ENCODE data around the gene MYLK2. TPM values are rescaled to one million over a fixed set of nuclear protein-coding genes. Genes with fewer than 3 reads are reported as not detected.
A peak's percentile ranks its signal among the peaks of the same experiment; 100 is the strongest.

MYLK2 gene
- polyA plus RNA-seq, 1 donor (not counting 4 experiments of a cell fraction or from before 2014, with no cell fraction given) = 0.05 TPM

GRCh38 chr20:31861135-31861384 is 41.9 kb downstream of the MYLK2 start:
- dilution Hi-C loops (cut with MboI; ENCODE audit: extremely low pct_ligation_motif_present, low sequenced_read_pairs) = no loop called here
- Histone ChIP-seq H3K9me1 (ENCODE audit: control insufficient read depth, extremely low read depth, insufficient read depth, low read length) (no peaks in the 10 kb centered on the region), H3K79me2 (ENCODE audit: control insufficient read depth, insufficient read depth, low read length) (no peaks in the 10 kb centered on the region), H3K9me3 (ENCODE audit: control insufficient read depth, low read depth, low read length) (no peaks in the 10 kb centered on the region), H3K27me3 (ENCODE audit: control insufficient read depth, extremely low read depth, insufficient read depth, low read length) (peaks cover 45% of the 10 kb centered on the region), H3K4me1 (ENCODE audit: control insufficient read depth, extremely low read depth, insufficient read depth, low read length) (peaks cover 2% of the 10 kb centered on the region), H4K20me1 (ENCODE audit: control insufficient read depth, extremely low read depth, insufficient read depth, low read length) (no peaks in the 10 kb centered on the region), H3K9ac (ENCODE audit: control insufficient read depth, extremely low read depth, insufficient read depth, low read length) (no peak overlapping the region), H3K27ac (ENCODE audit: control insufficient read depth, insufficient read depth, low read length) (no peak overlapping the region), H3K4me2 (ENCODE audit: control insufficient read depth, extremely low read depth, insufficient read depth, low read depth, low read length) (peak overlapping the region; percentile 74), H3K36me3 (ENCODE audit: control insufficient read depth in 2 of 2, extremely low read depth in 1 of 2, insufficient read depth in 2 of 2, low read length in 2 of 2) (no peaks in the 10 kb centered on the region), H2AFZ (ENCODE audit: control insufficient read depth, low read length) (peak overlapping the region; percentile 20), H3K4me3 (ENCODE audit: control insufficient read depth in 2 of 3, extremely low read depth in 1 of 3, insufficient read depth in 2 of 3, low read depth in 1 of 3, low read length in 3 of 3) (peak overlapping the region; percentile 36 to 52 (median 44))
- DNase-seq (ENCODE audit: low read depth, low spot score) (no peak), FAIRE-seq (no peak)
- TF ChIP-seq CTCF (optimal IDR thresholded peaks at IDR 0.05 in 1 of 3, IDR thresholded peaks at IDR 0.05 in 1 of 3, conservative IDR thresholded peaks at IDR 0.05 in 1 of 3; ENCODE audit: extremely low read depth in 1 of 3, insufficient read depth in 2 of 3, low read length in 3 of 3) = no peak
- TF ChIP-seq EZH2 (IDR thresholded peaks at IDR 0.05; ENCODE audit: low read length) = no peak

GRCh38 chr20:31861385-31862156 is 42.4 kb downstream of the MYLK2 start:
- H3K36me3 ChIP-seq (ENCODE audit: control insufficient read depth in 2 of 2, extremely low read depth in 1 of 2, insufficient read depth in 2 of 2, low read length in 2 of 2) = no peaks in the 10 kb centered on the region
- H3K79me2 ChIP-seq (ENCODE audit: control insufficient read depth, insufficient read depth, low read length) = no peaks in the 10 kb centered on the region
- H3K4me1 ChIP-seq (ENCODE audit: control insufficient read depth, extremely low read depth, insufficient read depth, low read length) = peaks cover 2% of the 10 kb centered on the region
- no peaks in the 10 kb centered on the region for H3K9me3 ChIP-seq (ENCODE audit: control insufficient read depth, low read depth, low read length)
- no peak for FAIRE-seq
- no peaks in the 10 kb centered on the region for H3K9me1 ChIP-seq (ENCODE audit: control insufficient read depth, extremely low read depth, insufficient read depth, low read length)
- peaks cover 42% of the 10 kb centered on the region for H3K27me3 ChIP-seq (ENCODE audit: control insufficient read depth, extremely low read depth, insufficient read depth, low read length)
- no peak overlapping the region for H3K9ac ChIP-seq (ENCODE audit: control insufficient read depth, extremely low read depth, insufficient read depth, low read length)
- DNase-seq (ENCODE audit: low read depth, low spot score) = no peak
- H4K20me1 ChIP-seq (ENCODE audit: control insufficient read depth, extremely low read depth, insufficient read depth, low read length) = no peaks in the 10 kb centered on the region
- TF ChIP-seq CTCF (optimal IDR thresholded peaks at IDR 0.05 in 1 of 3, IDR thresholded peaks at IDR 0.05 in 1 of 3, conservative IDR thresholded peaks at IDR 0.05 in 1 of 3; ENCODE audit: extremely low read depth in 1 of 3, insufficient read depth in 2 of 3, low read length in 3 of 3) (no peak), EZH2 (IDR thresholded peaks at IDR 0.05; ENCODE audit: low read length) (peak; percentile 78)
- H3K4me2 ChIP-seq (ENCODE audit: control insufficient read depth, extremely low read depth, insufficient read depth, low read depth, low read length) = peak overlapping the region; percentile 74
- H3K4me3 ChIP-seq (ENCODE audit: control insufficient read depth in 2 of 3, extremely low read depth in 1 of 3, insufficient read depth in 2 of 3, low read depth in 1 of 3, low read length in 3 of 3) = peak overlapping the region; percentile 36 to 52 (median 45)
- no peak overlapping the region for H3K27ac ChIP-seq (ENCODE audit: control insufficient read depth, insufficient read depth, low read length)
- peak overlapping the region; percentile 20 for H2AFZ ChIP-seq (ENCODE audit: control insufficient read depth, low read length)
- dilution Hi-C loops (cut with MboI; ENCODE audit: extremely low pct_ligation_motif_present, low sequenced_read_pairs) = no loop called here

Measured in keratinocyte (primary cell).